AG10803 (cell line): Measurements from ENCODE around the gene EMC8.

Source experiments
- DNase-seq: peaks from one replicate; pipeline ENCODE4 v3.0.0; 2010; ENCODE audit warnings: low read depth
- H3K4me3 ChIP-seq: 2 replicates; pipeline ENCODE4 v1.5.1; 2011; ENCODE audit warnings: mild to moderate bottlenecking, low read length, control low read depth
- TF ChIP-seq, protein P1 (sequence below): conservative IDR thresholded peaks from 2 replicates; pipeline ENCODE4 v1.5.1; 2011; ENCODE audit warnings: mild to moderate bottlenecking, low read length, control low read depth, inconsistent platforms

EMC8 gene

GRCh38 chr16:85782451-85782850 is 16.9 kb downstream of the EMC8 start:
- DNase-seq = peak; percentile 65
- H3K4me3 ChIP-seq = no peak overlapping the region
- TF ChIP-seq, protein P1, sequence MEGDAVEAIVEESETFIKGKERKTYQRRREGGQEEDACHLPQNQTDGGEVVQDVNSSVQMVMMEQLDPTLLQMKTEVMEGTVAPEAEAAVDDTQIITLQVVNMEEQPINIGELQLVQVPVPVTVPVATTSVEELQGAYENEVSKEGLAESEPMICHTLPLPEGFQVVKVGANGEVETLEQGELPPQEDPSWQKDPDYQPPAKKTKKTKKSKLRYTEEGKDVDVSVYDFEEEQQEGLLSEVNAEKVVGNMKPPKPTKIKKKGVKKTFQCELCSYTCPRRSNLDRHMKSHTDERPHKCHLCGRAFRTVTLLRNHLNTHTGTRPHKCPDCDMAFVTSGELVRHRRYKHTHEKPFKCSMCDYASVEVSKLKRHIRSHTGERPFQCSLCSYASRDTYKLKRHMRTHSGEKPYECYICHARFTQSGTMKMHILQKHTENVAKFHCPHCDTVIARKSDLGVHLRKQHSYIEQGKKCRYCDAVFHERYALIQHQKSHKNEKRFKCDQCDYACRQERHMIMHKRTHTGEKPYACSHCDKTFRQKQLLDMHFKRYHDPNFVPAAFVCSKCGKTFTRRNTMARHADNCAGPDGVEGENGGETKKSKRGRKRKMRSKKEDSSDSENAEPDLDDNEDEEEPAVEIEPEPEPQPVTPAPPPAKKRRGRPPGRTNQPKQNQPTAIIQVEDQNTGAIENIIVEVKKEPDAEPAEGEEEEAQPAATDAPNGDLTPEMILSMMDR = no peak

DNA sequence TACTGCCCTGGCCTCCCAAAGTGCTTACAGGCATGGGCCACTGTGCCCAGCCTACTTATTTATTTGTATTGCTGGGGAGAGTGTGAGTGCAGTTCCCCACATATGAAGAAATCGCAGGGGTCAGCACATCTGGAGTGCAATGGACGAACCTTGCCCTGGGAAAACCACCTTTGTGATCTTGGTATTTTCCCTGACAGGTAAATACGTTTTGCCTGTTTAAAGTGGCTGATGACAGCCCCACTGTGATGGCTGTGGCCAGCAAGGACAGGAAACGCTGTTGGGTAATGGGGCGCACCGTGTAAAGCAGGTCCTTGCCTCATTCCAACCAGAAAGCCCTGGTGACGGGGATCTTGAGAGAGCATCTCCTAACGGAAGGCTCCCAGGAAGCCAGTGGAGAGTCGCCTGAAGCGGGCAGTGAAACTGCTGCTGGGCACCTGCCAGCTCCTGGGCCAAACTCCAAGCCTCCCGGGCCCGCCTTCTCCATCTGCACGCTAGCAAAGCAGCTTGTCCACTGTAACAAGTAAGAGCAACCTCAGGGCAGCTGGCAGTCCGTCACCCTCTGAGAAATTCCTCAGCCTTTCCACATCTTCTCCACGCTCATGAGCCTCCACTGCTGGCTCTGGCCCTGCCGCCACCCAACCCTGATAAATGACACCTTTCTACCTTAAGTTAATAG is 17.5 kb downstream of the EMC8 start:
- DNase-seq = peak; percentile 90
- no peak overlapping the region for H3K4me3 ChIP-seq
- TF ChIP-seq, protein P1 = no peak

- DNase-seq = no peak
- TF ChIP-seq, protein P1 = no peak
- H3K4me3 ChIP-seq = no peak overlapping the region
Observed at GRCh38 chr16:85781156-85781555, 18.2 kb downstream of the EMC8 start.

- TF ChIP-seq, protein P1 = no peak
- no peak for DNase-seq
- no peak overlapping the region for H3K4me3 ChIP-seq
Observed at GRCh38 chr16:85780281-85780680, 19.1 kb downstream of the EMC8 start.

GRCh38 chr16:85778873-85779272 is 20.5 kb downstream of the EMC8 start:
- TF ChIP-seq, protein P1 = no peak
- DNase-seq = no peak
- H3K4me3 ChIP-seq = no peak overlapping the region

GRCh38 chr16:85777583-85778310 is 21.6 kb downstream of the EMC8 start:
- H3K4me3 ChIP-seq = no peak overlapping the region

GRCh38 chr16:85774811-85775210 is 24.5 kb downstream of the EMC8 start:
- TF ChIP-seq, protein P1 = no peak
- H3K4me3 ChIP-seq = no peak overlapping the region
- no peak for DNase-seq

More at GRCh38 chr16:85777583-85778310, 21.6 kb downstream of the EMC8 start:
- peak; percentile 20 for DNase-seq
- TF ChIP-seq, protein P1 = no peak
